GM23338 (cell line): ENCODE data around the gene MBL2. TPM values are rescaled to one million over a fixed set of nuclear protein-coding genes. Genes with fewer than 3 reads are reported as not detected.

Experiments
- ATAC-seq: fragments of 200-7000 bp; cut with Tn5 transposase; 3 replicates; pipeline ENCODE4 v1.9.1; 2020
- DNase-seq: peaks from one replicate; pipeline ENCODE4 v3.0.0-alpha.2; 2015; ENCODE audit warnings: low spot score
- H2AFZ ChIP-seq: fragments of 200-600 bp; sonication (generic); 2 replicates; pipeline ENCODE4 v1.8.0; 2016; ENCODE audit warnings: antibody characterized with exemption, mild to moderate bottlenecking, moderate library complexity
- H3F3A ChIP-seq: fragments of 200-600 bp; sonication (generic); replicated peaks from 2 replicates; pipeline ENCODE4 v1.8.0; 2017; ENCODE audit warnings: antibody characterized with exemption, mixed run types, low read depth
- H3K27ac ChIP-seq: fragments of 200-600 bp; sonication (generic); 2 replicates; pipeline ENCODE4 v1.6.1; 2016; ENCODE audit warnings: low read depth
- H3K27me3 ChIP-seq: fragments of 200-600 bp; sonication (generic); 2 replicates; pipeline ENCODE4 v1.8.0; 2016; ENCODE audit warnings: mild to moderate bottlenecking, mixed run types, moderate library complexity; ENCODE audit not compliant: insufficient read depth
- H3K36me3 ChIP-seq: fragments of 200-600 bp; sonication (generic); 2 replicates; pipeline ENCODE4 v1.8.0; 2016; ENCODE audit warnings: mild to moderate bottlenecking; ENCODE audit not compliant: insufficient read depth
- H3K4me1 ChIP-seq: fragments of 200-600 bp; sonication (generic); 2 replicates; pipeline ENCODE4 v1.8.0; 2016; ENCODE audit warnings: mild to moderate bottlenecking, moderate library complexity; ENCODE audit not compliant: insufficient read depth
- H3K4me2 ChIP-seq: fragments of 200-600 bp; sonication (generic); 2 replicates; pipeline ENCODE4 v1.7.1; 2017; ENCODE audit warnings: mixed run types
- H3K4me3 ChIP-seq: fragments of 200-600 bp; sonication (generic); 2 replicates; pipeline ENCODE4 v1.6.1; 2016; ENCODE audit warnings: mixed run types
- H3K79me2 ChIP-seq: fragments of 200-600 bp; sonication (generic); replicated peaks from 2 replicates; pipeline ENCODE4 v1.8.0; 2017; ENCODE audit warnings: mild to moderate bottlenecking; ENCODE audit not compliant: insufficient read depth
- H3K9me2 ChIP-seq: fragments of 200-600 bp; sonication (generic); 2 replicates; pipeline ENCODE4 v1.8.0; 2017; ENCODE audit not compliant: insufficient read depth
- H4K20me1 ChIP-seq: fragments of 200-600 bp; sonication (generic); replicated peaks from 2 replicates; pipeline ENCODE4 v1.8.0; 2017; ENCODE audit warnings: mild to moderate bottlenecking; ENCODE audit not compliant: insufficient read depth
- H3K27ac Mint-ChIP-seq: 2 replicates; pipeline ENCODE4 v1.8.0; 2020; ENCODE audit warnings: inconsistent platforms, mild to moderate bottlenecking, moderate library complexity, mixed read lengths
- H3K27me3 Mint-ChIP-seq: 3 replicates; pipeline ENCODE4 v1.8.0; 2022; ENCODE audit warnings: low read depth, mild to moderate bottlenecking, moderate library complexity, mixed read lengths, inconsistent platforms; ENCODE audit not compliant: insufficient read depth, poor library complexity
- H3K36me3 Mint-ChIP-seq: 3 replicates; pipeline ENCODE4 v1.8.0; 2021; ENCODE audit warnings: low read depth, mild to moderate bottlenecking, inconsistent platforms, moderate library complexity, mixed read lengths
- H3K4me1 Mint-ChIP-seq: 3 replicates; pipeline ENCODE4 v1.8.0; 2020; ENCODE audit warnings: mild to moderate bottlenecking, inconsistent platforms, mixed read lengths
- H3K4me3 Mint-ChIP-seq: 3 replicates; pipeline ENCODE4 v1.8.0; 2021; ENCODE audit warnings: moderate library complexity, mild to moderate bottlenecking, inconsistent platforms, mixed read lengths
- H3K9me3 Mint-ChIP-seq: 3 replicates; pipeline ENCODE4 v1.8.0; 2020; ENCODE audit warnings: moderate library complexity, mild to moderate bottlenecking, inconsistent platforms, mixed read lengths
- CREB1 ChIP-seq: fragments of 250-450 bp; sonication (Bioruptor Pico); IDR thresholded peaks from 2 replicates; pipeline ENCODE4 v1.5.0; 2020; ENCODE audit warnings: low read depth, mild to moderate bottlenecking, moderate library complexity
- CTCF ChIP-seq, 2 experiments: fragments of 200-600 bp in 1 of 2; sonication (generic) in 1 of 2; conservative IDR thresholded peaks; 2 replicates each; pipeline versions ENCODE4 v1.5.1 to v1.6.1; 2016 to 2017; ENCODE audit warnings: antibody characterized with exemption in 2 of 2, low read depth in 2 of 2, mild to moderate bottlenecking in 2 of 2, moderate library complexity in 1 of 2
- ETS1 ChIP-seq: IDR thresholded peaks from 2 replicates; pipeline ENCODE4 v1.6.1; 2016; ENCODE audit warnings: antibody characterized with exemption
- EZH2 ChIP-seq: fragments of 200-600 bp; sonication (generic); IDR thresholded peaks from one replicate; pipeline ENCODE4 v1.8.0; 2017; ENCODE audit warnings: antibody characterized with exemption, mild to moderate bottlenecking, low read depth; ENCODE audit not compliant: unreplicated experiment
- EZH2phosphoT487 ChIP-seq: fragments of 200-600 bp; sonication (generic); IDR thresholded peaks from one replicate; pipeline ENCODE4 v1.8.1; 2018; ENCODE audit warnings: antibody characterized with exemption; ENCODE audit not compliant: unreplicated experiment
- JUNB ChIP-seq: IDR thresholded peaks from one replicate; pipeline ENCODE4 v1.6.1; 2016; ENCODE audit warnings: antibody characterized with exemption; ENCODE audit not compliant: unreplicated experiment
- NANOG ChIP-seq: IDR thresholded peaks from 2 replicates; pipeline ENCODE4 v1.6.1; 2016; ENCODE audit warnings: antibody characterized with exemption, borderline replicate concordance
- POLR2AphosphoS5 ChIP-seq: IDR thresholded peaks from 2 replicates; pipeline ENCODE4 v1.6.1; 2016; ENCODE audit warnings: antibody characterized with exemption, low read depth
- REST ChIP-seq: IDR thresholded peaks from one replicate; pipeline ENCODE4 v1.6.1; 2018; ENCODE audit warnings: antibody characterized with exemption; ENCODE audit not compliant: unreplicated experiment
- STAT1 ChIP-seq: IDR thresholded peaks from one replicate; pipeline ENCODE4 v1.6.1; 2016; ENCODE audit warnings: antibody characterized with exemption; ENCODE audit not compliant: unreplicated experiment
- ZNF114 ChIP-seq: fragments of 250-450 bp; sonication (Bioruptor Pico); IDR thresholded peaks from 2 replicates; pipeline ENCODE4 v1.5.0; 2020; ENCODE audit warnings: mild to moderate bottlenecking, moderate library complexity
- ZNF331 ChIP-seq: fragments of 250-450 bp; sonication (Bioruptor Pico); IDR thresholded peaks from 2 replicates; pipeline ENCODE4 v1.5.0; 2020; ENCODE audit warnings: low read depth, mild to moderate bottlenecking, moderate library complexity
- ZNF462 ChIP-seq: fragments of 250-450 bp; sonication (Bioruptor Pico); IDR thresholded peaks from 2 replicates; pipeline ENCODE4 v1.5.0; 2020; ENCODE audit warnings: mild to moderate bottlenecking, moderate library complexity
- polyA plus RNA-seq: library from polyadenylated mRNA; unstranded; fragments of >200 nt; fragmentation: Nextera tagmentation; extraction: Ambion mirVana; gene quantifications from 2 replicates; pipeline ENCODE4 v1.2.1, GENCODE V29; 2016
- total RNA-seq: library from RNA; depleted of rRNA; stranded (reverse); fragments of >200 nt; shearing (Covaris generic); gene quantifications from 2 replicates; pipeline ENCODE4 v1.2.3, GENCODE V29; 2014

The MBL2 gene
- total and polyA plus RNA-seq, 2 experiments from 2014 or later = not detected

GRCh38 chr10:52780391-52781155 is 8.0 kb upstream of the MBL2 start:
- Histone ChIP-seq H3F3A (no peaks in the 10 kb centered on the region), H4K20me1 (no peaks in the 10 kb centered on the region), H3K4me3 (no peak overlapping the region), H3K4me1 (no peaks in the 10 kb centered on the region), H3K27me3 (no peaks in the 10 kb centered on the region), H3K4me2 (no peak overlapping the region), H3K79me2 (no peaks in the 10 kb centered on the region), H3K27ac (no peak overlapping the region), H3K36me3 (no peaks in the 10 kb centered on the region), H2AFZ (peak overlapping the region; percentile 18; the same call in 1 of the 2 replicates), H3K9me2 (no peaks in the 10 kb centered on the region)
- H3K4me3 Mint-ChIP-seq = no peak overlapping the region
- H3K36me3 Mint-ChIP-seq = no peaks in the 10 kb centered on the region
- H3K4me1 Mint-ChIP-seq = peaks cover 4% of the 10 kb centered on the region; the same call in 2 of the 3 replicates
- no peak for TF ChIP-seq CREB1 (CRISPR knock-in tag)
- no peak for TF ChIP-seq REST
- TF ChIP-seq EZH2phosphoT487 = no peak
- TF ChIP-seq EZH2 = no peak
- TF ChIP-seq ZNF462 (CRISPR knock-in tag) = no peak
- TF ChIP-seq POLR2AphosphoS5 = no peak
- TF ChIP-seq JUNB = no peak
- TF ChIP-seq CTCF (conservative IDR thresholded peaks at IDR 0.05; ENCODE audit: low read depth in 2 of 2) = no peak
- TF ChIP-seq ETS1 = no peak
- TF ChIP-seq ZNF114 (CRISPR knock-in tag) = no peak
- no peak for TF ChIP-seq NANOG
- no peak for TF ChIP-seq STAT1
- TF ChIP-seq ZNF331 (CRISPR knock-in tag) = no peak
- no peak for ATAC-seq
- H3K9me3 Mint-ChIP-seq = no peaks in the 10 kb centered on the region
- peaks cover 6% of the 10 kb centered on the region for H3K27me3 Mint-ChIP-seq
- no peak for DNase-seq
- H3K27ac Mint-ChIP-seq = no peak overlapping the region
